ENCODE data around the gene BBS9. TPM values are rescaled to one million over a fixed set of nuclear protein-coding genes. Genes with fewer than 3 reads are reported as not detected.
A peak's percentile ranks its signal among the peaks of the same experiment; 100 is the strongest.

Gene BBS9
- total RNA-seq, 2 experiments from 2014 or later, result 16.0 to 20.4 TPM

GRCh38 chr7:33109005-33109757 is 20.2 kb upstream of the BBS9 start, which contains the start of gene RP9:
Gene RP9 (minus strand): TSS chr7:33109404. CDS start chr7:33109372, 32 bp downstream.
- peaks cover 34% of the 10 kb centered on the region for H3K4me1 ChIP-seq (ENCODE audit: insufficient read depth, low read length)
- DNase-seq (peak; percentile 52 to 93 (median 68)), ATAC-seq (ENCODE audit: poor library complexity) (peak; percentile 88)
- peak within 1 kb of the TSS; percentile 90 for H3K4me3 Mint-ChIP-seq
- no peaks in the 10 kb centered on the region for H3K9me3 Mint-ChIP-seq
- H3K4me1 Mint-ChIP-seq (ENCODE audit: low read depth), result peaks cover 48% of the 10 kb centered on the region
- H3K27me3 Mint-ChIP-seq, result peaks cover 19% of the 10 kb centered on the region
- peak within 1 kb of the TSS; percentile 68 for H3K27ac Mint-ChIP-seq
- intact Hi-C loops (cut with DNase I, micrococcal nuclease), result loop anchor here (1.0 to 5.0 kb wide), 10 partner anchors 20 to 622 kb away; partner anchors contain the start of genes BBS9 (in 1 of the 2), KBTBD2 (in 1 of the 2), LSM5 (in 1 of the 2) and NT5C3A (in 1 of the 2)
- CTCF ChIA-PET, result interaction anchor here (0.9 to 4.4 kb wide), 16 partner anchors 12 to 620 kb away, joined by 3 to 32 read pairs (median 6); partner anchors contain the start of genes AVL9, BBS9, KBTBD2 and LSM5
- H3K9me3 ChIP-seq (ENCODE audit: control insufficient read depth in 1 of 2, insufficient read depth in 1 of 2, low read length in 2 of 2), result no peaks in the 10 kb centered on the region
- peaks cover 2% of the 10 kb centered on the region for H3K36me3 ChIP-seq (ENCODE audit: insufficient read depth, low read length)
- peak within 1 kb of the TSS; percentile 78 for H3K4me3 ChIP-seq (ENCODE audit: low read length)
- peak; percentile 49 for TF ChIP-seq CTCF (IDR thresholded peaks at IDR 0.05)
- POLR2A ChIA-PET, result interaction anchor here (0.6 to 3.2 kb wide), 8 partner anchors 20 to 429 kb away, joined by 3 to 28 read pairs (median 6); partner anchors contain the start of genes BBS9, KBTBD2 and NT5C3A
- H3K27ac ChIP-seq (ENCODE audit: low read depth in 1 of 2, low read length in 2 of 2), result peak within 1 kb of the TSS in 1 of 2 donors; percentile 51
- peaks cover 7% of the 10 kb centered on the region for H3K36me3 Mint-ChIP-seq (ENCODE audit: low read depth)
- peaks cover 2 to 3% of the 10 kb centered on the region in 2 experiments for H3K27me3 ChIP-seq (ENCODE audit: control insufficient read depth in 1 of 2, insufficient read depth in 2 of 2, low read length in 2 of 2)

- TF ChIP-seq CTCF (IDR thresholded peaks at IDR 0.05), result no peak
- intact Hi-C loops (cut with DNase I, micrococcal nuclease), result loop anchor here (1.0 to 5.0 kb wide), 11 partner anchors 20 to 622 kb away; partner anchors contain the start of genes AVL9 (in 1 of the 2), BBS9 (in 1 of the 2), KBTBD2 (in 1 of the 2) and LSM5 (in 1 of the 2)
- DNase-seq, result peak in 3 of 14 experiments; percentile 11 to 39 (median 28)
- H3K36me3 ChIP-seq (ENCODE audit: insufficient read depth, low read length), result peaks cover under 1% of the 10 kb centered on the region
- H3K4me3 Mint-ChIP-seq, result peak overlapping the region; percentile 88
- H3K27me3 ChIP-seq (ENCODE audit: control insufficient read depth in 1 of 2, insufficient read depth in 2 of 2, low read length in 2 of 2), result peaks cover 2 to 3% of the 10 kb centered on the region in 2 experiments
- ATAC-seq (ENCODE audit: poor library complexity), result no peak
- H3K9me3 ChIP-seq (ENCODE audit: control insufficient read depth in 1 of 2, insufficient read depth in 1 of 2, low read length in 2 of 2), result no peaks in the 10 kb centered on the region
- H3K27ac ChIP-seq (ENCODE audit: low read depth in 1 of 2, low read length in 2 of 2), result no peak overlapping the region
- peaks cover 45% of the 10 kb centered on the region for H3K4me1 Mint-ChIP-seq (ENCODE audit: low read depth)
- peak overlapping the region; percentile 54 for H3K4me3 ChIP-seq (ENCODE audit: low read length)
- CTCF ChIA-PET, result interaction anchor here (0.9 to 4.4 kb wide), 9 partner anchors 11 to 620 kb away, joined by 3 to 32 read pairs (median 5); partner anchors contain the start of genes AVL9, LSM5 and NT5C3A
- H3K27ac Mint-ChIP-seq, result no peak overlapping the region
- peaks cover 5% of the 10 kb centered on the region for H3K36me3 Mint-ChIP-seq (ENCODE audit: low read depth)
- H3K4me1 ChIP-seq (ENCODE audit: insufficient read depth, low read length), result peaks cover 34% of the 10 kb centered on the region
- no peaks in the 10 kb centered on the region for H3K9me3 Mint-ChIP-seq
- peaks cover 24% of the 10 kb centered on the region for H3K27me3 Mint-ChIP-seq
- POLR2A ChIA-PET, result interaction anchor here (1.1 to 3.2 kb wide), 2 partner anchors 20 to 47 kb away, joined by 7 to 28 read pairs; partner anchors contain the start of genes BBS9 and NT5C3A
These were observed 19.6 kb upstream of the BBS9 start for GRCh38 chr7:33109758-33110238.

- Mint-ChIP-seq H3K4me3 (no peak overlapping the region), H3K4me1 (ENCODE audit: low read depth) (peaks cover 28% of the 10 kb centered on the region), H3K9me3 (no peaks in the 10 kb centered on the region), H3K27ac (no peak overlapping the region), H3K27me3 (peaks cover 39% of the 10 kb centered on the region), H3K36me3 (ENCODE audit: low read depth) (peaks cover 5% of the 10 kb centered on the region)
- TF ChIP-seq CTCF (IDR thresholded peaks at IDR 0.05), result no peak
- DNase-seq, result no peak
- H3K4me1 ChIP-seq (ENCODE audit: insufficient read depth, low read length), result peaks cover 27% of the 10 kb centered on the region
- no peak for ATAC-seq (ENCODE audit: poor library complexity)
- no peaks in the 10 kb centered on the region for H3K9me3 ChIP-seq (ENCODE audit: control insufficient read depth in 1 of 2, insufficient read depth in 1 of 2, low read length in 2 of 2)
- no peak overlapping the region for H3K4me3 ChIP-seq (ENCODE audit: low read length)
- H3K27me3 ChIP-seq (ENCODE audit: control insufficient read depth in 1 of 2, insufficient read depth in 2 of 2, low read length in 2 of 2), result peaks cover 2 to 3% of the 10 kb centered on the region in 2 experiments
- H3K27ac ChIP-seq (ENCODE audit: low read depth in 1 of 2, low read length in 2 of 2), result no peak overlapping the region
- ChIA-PET POLR2A (no interaction called here), CTCF (no interaction called here)
- H3K36me3 ChIP-seq (ENCODE audit: insufficient read depth, low read length), result no peaks in the 10 kb centered on the region
- intact Hi-C loops (cut with DNase I, micrococcal nuclease), result loop anchor here in 1 of 2 experiments (5.0 kb wide), 1 partner anchor 614 kb away; the partner anchor contains the start of gene AVL9
These were observed 17.8 kb upstream of the BBS9 start for GRCh38 chr7:33111614-33112013.
